ENCODE data around the gene PGAP6.

DNA sequence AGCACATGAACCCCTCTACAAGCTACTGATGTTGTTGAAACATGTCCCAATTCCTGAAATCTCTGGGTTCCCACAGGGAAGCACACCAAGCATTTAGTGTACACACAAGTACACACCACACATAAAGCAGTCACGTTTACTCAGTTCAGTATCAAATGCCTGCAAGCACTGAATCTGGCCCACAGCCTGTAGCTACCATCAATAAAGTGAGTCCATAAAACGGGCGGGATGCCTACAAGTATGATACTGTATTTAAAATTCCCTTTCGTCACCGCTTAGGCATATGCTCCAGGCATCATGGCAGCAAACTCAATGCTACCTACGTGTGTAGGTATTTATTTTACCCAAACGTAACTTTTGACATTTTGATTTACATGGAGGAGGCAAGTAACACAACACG, 31.6 kb downstream of the PGAP6 start:
- TF ChIP-seq CTCF (IDR thresholded peaks at IDR 0.05) (no peak), POLR2A (IDR thresholded peaks at IDR 0.05) (no peak)
